GM18907 (cell line): ENCODE data around the gene UGT1A4.
"Not testable (repeated sequence)": the region's sequence is repeated elsewhere in the genome, so short reads cannot be mapped to it uniquely, and the experiment has no call there.

Experiments used
- ATAC-seq: cut with Tn5 transposase; IDR thresholded peaks from one replicate; pipeline ENCODE4 v1.9.1; 2021; ENCODE audit warnings: mild to moderate bottlenecking, moderate library complexity; ENCODE audit not compliant: unreplicated experiment

The UGT1A4 gene

GRCh38 chr2:233746475-233747282, 28.1 kb downstream of the UGT1A4 start:
- ATAC-seq, result no peak

GRCh38 chr2:233747283-233747544, 28.7 kb downstream of the UGT1A4 start:
- ATAC-seq, result no peak

GRCh38 chr2:233750689-233751088, 32.2 kb downstream of the UGT1A4 start:
- not testable (repeated sequence) for ATAC-seq

GRCh38 chr2:233751212-233752009, 32.9 kb downstream of the UGT1A4 start:
- ATAC-seq, result not testable (repeated sequence)

- ATAC-seq, result no peak
Measured at GRCh38 chr2:233754872-233755611, 36.5 kb downstream of the UGT1A4 start.

- no peak for ATAC-seq
Measured at GRCh38 chr2:233756429-233757081, 38.0 kb downstream of the UGT1A4 start.

- no peak for ATAC-seq
Measured at GRCh38 chr2:233758141-233758540, 39.6 kb downstream of the UGT1A4 start.

- ATAC-seq, result no peak
Measured at GRCh38 chr2:233758849-233759248, 40.3 kb downstream of the UGT1A4 start.

- no peak for ATAC-seq
Measured at GRCh38 chr2:233760043-233760442, 41.5 kb downstream of the UGT1A4 start, which contains the start of gene UGT1A1. Gene UGT1A1 (plus strand): TSS chr2:233760270. CDS start chr2:233760288, 18 bp downstream.

GRCh38 chr2:233761040-233761769, 42.7 kb downstream of the UGT1A4 start:
- no peak for ATAC-seq

GRCh38 chr2:233764264-233764663, 45.7 kb downstream of the UGT1A4 start:
- no peak for ATAC-seq

GRCh38 chr2:233764761-233765160, 46.2 kb downstream of the UGT1A4 start:
- no peak for ATAC-seq

- no peak for ATAC-seq
Measured at GRCh38 chr2:233766416-233766815, 47.9 kb downstream of the UGT1A4 start.

- no peak for ATAC-seq
Measured at GRCh38 chr2:233768076-233768475, 49.5 kb downstream of the UGT1A4 start.

- ATAC-seq, result no peak
Measured at GRCh38 chr2:233769260-233769659, 50.7 kb downstream of the UGT1A4 start.

GRCh38 chr2:233772153-233772552, 53.6 kb downstream of the UGT1A4 start:
- ATAC-seq, result no peak

- no peak for ATAC-seq
Measured at GRCh38 chr2:233772583-233772982, 54.0 kb downstream of the UGT1A4 start.

- ATAC-seq, result no peak
Measured at GRCh38 chr2:233773854-233774253, 55.3 kb downstream of the UGT1A4 start.

GRCh38 chr2:233775414-233775813, 56.9 kb downstream of the UGT1A4 start:
- no peak for ATAC-seq

GRCh38 chr2:233778030-233778429, 59.5 kb downstream of the UGT1A4 start, which contains the start of gene MROH2A:
Gene MROH2A (plus strand): TSS chr2:233778330. CDS start chr2:233779359, 1,029 bp downstream.
- no peak for ATAC-seq
